ENCODE data around the gene GNAO1.

The GNAO1 gene

GRCh38 chr16:56331399-56331798 is 140.1 kb downstream of the GNAO1 start:
- H3K27me3 Mint-ChIP-seq (ENCODE audit: low read depth) = no peaks in the 10 kb centered on the region
- no peak overlapping the region for H3K27ac Mint-ChIP-seq
- no peaks in the 10 kb centered on the region for H3K36me3 Mint-ChIP-seq (ENCODE audit: low read depth)
- no peaks in the 10 kb centered on the region for H3K4me1 Mint-ChIP-seq (ENCODE audit: low read depth)
- H3K9me3 Mint-ChIP-seq = no peaks in the 10 kb centered on the region
- no peak for DNase-seq (ENCODE audit: low spot score)
- H3K4me3 Mint-ChIP-seq = no peak overlapping the region

- Mint-ChIP-seq H3K36me3 (ENCODE audit: low read depth) (no peaks in the 10 kb centered on the region), H3K9me3 (no peaks in the 10 kb centered on the region), H3K27ac (no peak overlapping the region), H3K4me1 (ENCODE audit: low read depth) (no peaks in the 10 kb centered on the region), H3K4me3 (no peak overlapping the region), H3K27me3 (ENCODE audit: low read depth) (no peaks in the 10 kb centered on the region)
- DNase-seq (ENCODE audit: low spot score) = no peak
Measured at GRCh38 chr16:56331915-56332314, 140.6 kb downstream of the GNAO1 start.

- Mint-ChIP-seq H3K4me3 (no peak overlapping the region), H3K27ac (no peak overlapping the region), H3K36me3 (ENCODE audit: low read depth) (no peaks in the 10 kb centered on the region), H3K27me3 (ENCODE audit: low read depth) (no peaks in the 10 kb centered on the region), H3K9me3 (no peaks in the 10 kb centered on the region), H3K4me1 (ENCODE audit: low read depth) (no peaks in the 10 kb centered on the region)
- peak; percentile 7 for DNase-seq (ENCODE audit: low spot score)
Measured at GRCh38 chr16:56332464-56333079, 141.3 kb downstream of the GNAO1 start.

- no peaks in the 10 kb centered on the region for H3K4me1 Mint-ChIP-seq (ENCODE audit: low read depth)
Measured at GRCh38 chr16:56334761-56335160, 143.5 kb downstream of the GNAO1 start.

GRCh38 chr16:56336071-56336688 is 144.9 kb downstream of the GNAO1 start:
- Mint-ChIP-seq H3K4me3 (no peak overlapping the region), H3K27me3 (ENCODE audit: low read depth) (no peaks in the 10 kb centered on the region), H3K27ac (no peak overlapping the region), H3K9me3 (no peaks in the 10 kb centered on the region), H3K4me1 (ENCODE audit: low read depth) (no peaks in the 10 kb centered on the region), H3K36me3 (ENCODE audit: low read depth) (no peaks in the 10 kb centered on the region)
- no peak for DNase-seq (ENCODE audit: low spot score)

More at GRCh38 chr16:56334761-56335160, 143.5 kb downstream of the GNAO1 start:
- H3K36me3 Mint-ChIP-seq (ENCODE audit: low read depth) = no peaks in the 10 kb centered on the region
- H3K9me3 Mint-ChIP-seq = no peaks in the 10 kb centered on the region
- no peak overlapping the region for H3K4me3 Mint-ChIP-seq
- H3K27ac Mint-ChIP-seq = no peak overlapping the region
- DNase-seq (ENCODE audit: low spot score) = no peak
- no peaks in the 10 kb centered on the region for H3K27me3 Mint-ChIP-seq (ENCODE audit: low read depth)

- H3K36me3 Mint-ChIP-seq (ENCODE audit: low read depth) = no peaks in the 10 kb centered on the region
- H3K9me3 Mint-ChIP-seq = no peaks in the 10 kb centered on the region
- H3K4me3 Mint-ChIP-seq = no peak overlapping the region
- H3K27me3 Mint-ChIP-seq (ENCODE audit: low read depth) = no peaks in the 10 kb centered on the region
- no peaks in the 10 kb centered on the region for H3K4me1 Mint-ChIP-seq (ENCODE audit: low read depth)
- no peak overlapping the region for H3K27ac Mint-ChIP-seq
- no peak for DNase-seq (ENCODE audit: low spot score)
Measured at GRCh38 chr16:56336711-56337110, 145.4 kb downstream of the GNAO1 start.

- no peak overlapping the region for H3K4me3 Mint-ChIP-seq
- H3K9me3 Mint-ChIP-seq = no peaks in the 10 kb centered on the region
- DNase-seq (ENCODE audit: low spot score) = no peak
- no peaks in the 10 kb centered on the region for H3K36me3 Mint-ChIP-seq (ENCODE audit: low read depth)
- no peak overlapping the region for H3K27ac Mint-ChIP-seq
- H3K4me1 Mint-ChIP-seq (ENCODE audit: low read depth) = no peaks in the 10 kb centered on the region
- no peaks in the 10 kb centered on the region for H3K27me3 Mint-ChIP-seq (ENCODE audit: low read depth)
Measured at GRCh38 chr16:56337131-56337857, 146.0 kb downstream of the GNAO1 start.

GRCh38 chr16:56337858-56338325 is 146.6 kb downstream of the GNAO1 start:
- no peaks in the 10 kb centered on the region for H3K9me3 Mint-ChIP-seq

GRCh38 chr16:56338566-56339318 is 147.5 kb downstream of the GNAO1 start:
- no peak for DNase-seq (ENCODE audit: low spot score)
- Mint-ChIP-seq H3K4me3 (no peak overlapping the region), H3K4me1 (ENCODE audit: low read depth) (no peaks in the 10 kb centered on the region), H3K36me3 (ENCODE audit: low read depth) (no peaks in the 10 kb centered on the region), H3K9me3 (no peaks in the 10 kb centered on the region), H3K27ac (no peak overlapping the region), H3K27me3 (ENCODE audit: low read depth) (no peaks in the 10 kb centered on the region)

More at GRCh38 chr16:56337858-56338325, 146.6 kb downstream of the GNAO1 start:
- Mint-ChIP-seq H3K4me3 (no peak overlapping the region), H3K27me3 (ENCODE audit: low read depth) (no peaks in the 10 kb centered on the region), H3K36me3 (ENCODE audit: low read depth) (no peaks in the 10 kb centered on the region), H3K27ac (no peak overlapping the region), H3K4me1 (ENCODE audit: low read depth) (no peaks in the 10 kb centered on the region)
- no peak for DNase-seq (ENCODE audit: low spot score)

- H3K27me3 Mint-ChIP-seq (ENCODE audit: low read depth) = no peaks in the 10 kb centered on the region
- no peak overlapping the region for H3K4me3 Mint-ChIP-seq
- H3K4me1 Mint-ChIP-seq (ENCODE audit: low read depth) = no peaks in the 10 kb centered on the region
- no peak for DNase-seq (ENCODE audit: low spot score)
- H3K27ac Mint-ChIP-seq = no peak overlapping the region
- H3K9me3 Mint-ChIP-seq = no peaks in the 10 kb centered on the region
- no peaks in the 10 kb centered on the region for H3K36me3 Mint-ChIP-seq (ENCODE audit: low read depth)
Measured at GRCh38 chr16:56339431-56340195, 148.3 kb downstream of the GNAO1 start.

GRCh38 chr16:56340416-56340815 is 149.1 kb downstream of the GNAO1 start:
- Mint-ChIP-seq H3K9me3 (no peaks in the 10 kb centered on the region), H3K27ac (no peak overlapping the region), H3K4me1 (ENCODE audit: low read depth) (no peaks in the 10 kb centered on the region), H3K36me3 (ENCODE audit: low read depth) (no peaks in the 10 kb centered on the region), H3K27me3 (ENCODE audit: low read depth) (no peaks in the 10 kb centered on the region), H3K4me3 (no peak overlapping the region)
- no peak for DNase-seq (ENCODE audit: low spot score)

- Mint-ChIP-seq H3K27me3 (ENCODE audit: low read depth) (no peaks in the 10 kb centered on the region), H3K27ac (no peak overlapping the region), H3K4me1 (ENCODE audit: low read depth) (no peaks in the 10 kb centered on the region)
Measured at GRCh38 chr16:56340864-56341365, 149.6 kb downstream of the GNAO1 start.

GRCh38 chr16:56341656-56342399 is 150.5 kb downstream of the GNAO1 start:
- no peaks in the 10 kb centered on the region for H3K9me3 Mint-ChIP-seq
- no peaks in the 10 kb centered on the region for H3K4me1 Mint-ChIP-seq (ENCODE audit: low read depth)
- no peaks in the 10 kb centered on the region for H3K27me3 Mint-ChIP-seq (ENCODE audit: low read depth)
- H3K27ac Mint-ChIP-seq = no peak overlapping the region
- no peaks in the 10 kb centered on the region for H3K36me3 Mint-ChIP-seq (ENCODE audit: low read depth)
- H3K4me3 Mint-ChIP-seq = no peak overlapping the region
- no peak for DNase-seq (ENCODE audit: low spot score)

More at GRCh38 chr16:56340864-56341365, 149.6 kb downstream of the GNAO1 start:
- Mint-ChIP-seq H3K9me3 (no peaks in the 10 kb centered on the region), H3K4me3 (no peak overlapping the region), H3K36me3 (ENCODE audit: low read depth) (no peaks in the 10 kb centered on the region)
- no peak for DNase-seq (ENCODE audit: low spot score)
